HUES48 (cell line): ENCODE measurements around the gene AKR1C8.
A peak's percentile ranks its signal among the peaks of the same experiment; 100 is the strongest.

Source experiments
- H3K27ac ChIP-seq: one replicate; pipeline ENCODE4 v1.7.0; 2013; ENCODE audit warnings: low read depth, low read length, inconsistent platforms
- H3K27me3 ChIP-seq: 2 replicates; pipeline ENCODE4 v1.6.1; 2013; ENCODE audit warnings: mild to moderate bottlenecking, low read length; ENCODE audit not compliant: control insufficient read depth, insufficient read depth
- H3K36me3 ChIP-seq: 2 replicates; pipeline ENCODE4 v1.6.1; 2013; ENCODE audit warnings: low read length; ENCODE audit not compliant: control insufficient read depth, insufficient read depth
- H3K4me1 ChIP-seq: 2 replicates; pipeline ENCODE4 v1.6.1; 2013; ENCODE audit warnings: mild to moderate bottlenecking, low read length; ENCODE audit not compliant: control insufficient read depth, insufficient read depth
- H3K4me3 ChIP-seq: 2 replicates; pipeline ENCODE4 v1.5.1; 2013; ENCODE audit warnings: mild to moderate bottlenecking, low read depth, low read length
- H3K9ac ChIP-seq: 2 replicates; pipeline ENCODE4 v1.6.1; 2013; ENCODE audit warnings: mild to moderate bottlenecking, low read depth, low read length, moderate library complexity
- H3K9me3 ChIP-seq: 2 replicates; pipeline ENCODE4 v1.6.1; 2013; ENCODE audit warnings: low read length; ENCODE audit not compliant: control insufficient read depth, insufficient read depth

AKR1C8 gene

GRCh38 chr10:5165738-5166137 lies 19.2 kb downstream of the AKR1C8 start:
- H3K4me3 ChIP-seq, result no peak overlapping the region

GRCh38 chr10:5163487-5163886 lies 21.5 kb downstream of the AKR1C8 start:
- Histone ChIP-seq H3K36me3 (no peaks in the 10 kb centered on the region), H3K4me3 (no peak overlapping the region), H3K27me3 (peaks cover 8% of the 10 kb centered on the region), H3K27ac (no peak overlapping the region), H3K9me3 (peaks cover 79% of the 10 kb centered on the region), H3K9ac (no peak overlapping the region), H3K4me1 (no peaks in the 10 kb centered on the region)

More at GRCh38 chr10:5165738-5166137, 19.2 kb downstream of the AKR1C8 start:
- Histone ChIP-seq H3K27ac (no peak overlapping the region), H3K27me3 (peaks cover 31% of the 10 kb centered on the region), H3K36me3 (no peaks in the 10 kb centered on the region), H3K4me1 (no peaks in the 10 kb centered on the region), H3K9me3 (peaks cover 79% of the 10 kb centered on the region), H3K9ac (no peak overlapping the region)

- H3K27ac ChIP-seq, result no peak overlapping the region
- no peak overlapping the region for H3K9ac ChIP-seq
- H3K27me3 ChIP-seq, result no peaks in the 10 kb centered on the region
- no peaks in the 10 kb centered on the region for H3K36me3 ChIP-seq
- H3K9me3 ChIP-seq, result peaks cover 81% of the 10 kb centered on the region
- H3K4me1 ChIP-seq, result no peaks in the 10 kb centered on the region
- H3K4me3 ChIP-seq, result no peak overlapping the region
Measured at GRCh38 chr10:5159126-5159525, 25.8 kb downstream of the AKR1C8 start.

- Histone ChIP-seq H3K9me3 (peaks cover 76% of the 10 kb centered on the region), H3K27ac (no peak overlapping the region), H3K4me3 (no peak overlapping the region)
Measured at GRCh38 chr10:5157501-5157900, 27.4 kb downstream of the AKR1C8 start.

GRCh38 chr10:5155951-5156350 lies 29.0 kb downstream of the AKR1C8 start:
- Histone ChIP-seq H3K27me3 (no peaks in the 10 kb centered on the region), H3K27ac (no peak overlapping the region), H3K4me1 (no peaks in the 10 kb centered on the region), H3K36me3 (no peaks in the 10 kb centered on the region), H3K9me3 (peaks cover 73% of the 10 kb centered on the region), H3K4me3 (no peak overlapping the region), H3K9ac (no peak overlapping the region)

More at GRCh38 chr10:5157501-5157900, 27.4 kb downstream of the AKR1C8 start:
- Histone ChIP-seq H3K4me1 (no peaks in the 10 kb centered on the region), H3K9ac (no peak overlapping the region), H3K36me3 (no peaks in the 10 kb centered on the region), H3K27me3 (no peaks in the 10 kb centered on the region)

- H3K4me3 ChIP-seq, result no peak overlapping the region
- H3K27ac ChIP-seq, result no peak overlapping the region
- no peaks in the 10 kb centered on the region for H3K27me3 ChIP-seq
- no peaks in the 10 kb centered on the region for H3K4me1 ChIP-seq
- no peaks in the 10 kb centered on the region for H3K36me3 ChIP-seq
- no peak overlapping the region for H3K9ac ChIP-seq
- H3K9me3 ChIP-seq, result peaks cover 71% of the 10 kb centered on the region
Measured at GRCh38 chr10:5151076-5151475, 33.9 kb downstream of the AKR1C8 start.

- Histone ChIP-seq H3K9me3 (peaks cover 57% of the 10 kb centered on the region), H3K4me1 (no peaks in the 10 kb centered on the region), H3K36me3 (no peaks in the 10 kb centered on the region), H3K9ac (no peak overlapping the region), H3K4me3 (no peak overlapping the region), H3K27ac (no peak overlapping the region), H3K27me3 (no peaks in the 10 kb centered on the region)
Measured at GRCh38 chr10:5148678-5149032, 36.3 kb downstream of the AKR1C8 start.

- Histone ChIP-seq H3K27me3 (no peaks in the 10 kb centered on the region), H3K27ac (peak overlapping the region; percentile 36), H3K9ac (no peak overlapping the region), H3K36me3 (no peaks in the 10 kb centered on the region), H3K9me3 (peaks cover 55% of the 10 kb centered on the region), H3K4me1 (no peaks in the 10 kb centered on the region), H3K4me3 (no peak overlapping the region)
Measured at GRCh38 chr10:5147981-5148677, 36.8 kb downstream of the AKR1C8 start.

- Histone ChIP-seq H3K9ac (no peak overlapping the region), H3K4me1 (no peaks in the 10 kb centered on the region), H3K27ac (peak overlapping the region; percentile 36), H3K36me3 (no peaks in the 10 kb centered on the region), H3K4me3 (no peak overlapping the region), H3K27me3 (no peaks in the 10 kb centered on the region), H3K9me3 (peaks cover 55% of the 10 kb centered on the region)
Measured at GRCh38 chr10:5147255-5147980, 37.5 kb downstream of the AKR1C8 start.

GRCh38 chr10:5146920-5147254 lies 38.1 kb downstream of the AKR1C8 start:
- peaks cover 55% of the 10 kb centered on the region for H3K9me3 ChIP-seq
- H3K27me3 ChIP-seq, result no peaks in the 10 kb centered on the region
- no peaks in the 10 kb centered on the region for H3K4me1 ChIP-seq
- no peak overlapping the region for H3K9ac ChIP-seq
- H3K36me3 ChIP-seq, result no peaks in the 10 kb centered on the region
- no peak overlapping the region for H3K4me3 ChIP-seq
- H3K27ac ChIP-seq, result peak overlapping the region; percentile 47

- Histone ChIP-seq H3K4me1 (no peaks in the 10 kb centered on the region), H3K36me3 (no peaks in the 10 kb centered on the region), H3K9me3 (peaks cover 40% of the 10 kb centered on the region), H3K27me3 (no peaks in the 10 kb centered on the region), H3K9ac (no peak overlapping the region), H3K27ac (no peak overlapping the region), H3K4me3 (no peak overlapping the region)
Measured at GRCh38 chr10:5143137-5143536, 41.8 kb downstream of the AKR1C8 start.
